ENCODE results near the gene DTD1. TPM values are rescaled to one million over a fixed set of nuclear protein-coding genes. Genes with fewer than 3 reads are reported as not detected.

DTD1 gene
- total RNA-seq, 6 donors from 2014 or later, result 19.9 to 31.2 (median 24.8) TPM

DNA sequence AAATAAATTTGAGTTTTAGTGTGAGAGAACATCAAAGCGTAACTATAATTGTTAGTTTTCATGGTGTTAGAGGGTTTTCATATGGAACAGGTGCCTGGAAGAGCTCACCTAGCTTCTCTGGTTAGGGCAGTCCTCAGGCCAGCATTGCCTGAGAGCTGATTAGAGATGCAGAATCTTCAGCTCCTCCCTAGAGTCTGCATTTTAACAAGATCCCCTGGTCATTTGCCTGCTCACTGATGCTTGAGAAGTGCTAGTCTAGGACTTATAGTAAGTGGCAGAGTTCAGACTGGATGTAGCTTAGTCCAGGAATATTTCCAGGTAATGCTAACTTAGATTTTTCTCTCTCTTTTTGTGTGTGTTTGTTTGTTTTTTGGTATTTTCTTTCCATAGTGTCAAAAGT lies 42.3 kb upstream of the DTD1 start:
- H3K36me3 ChIP-seq, result peaks cover 4 to 99% (median 74%) of the 10 kb centered on the region in 4 donors
- H3K4me1 ChIP-seq, result no peaks in the 10 kb centered on the region
- WGBS, 2 donors, result 89 to 96% methylated on average over 1 of the region's 1 CpG
- no peak overlapping the region for H3K4me3 ChIP-seq
- no peaks in the 10 kb centered on the region for H3K27me3 ChIP-seq
- no peak overlapping the region for H3K27ac ChIP-seq
- ATAC-seq (ENCODE audit: low FRiP score in 2 of 2), result no peak
- DNase-seq, result no peak
- H3K9me3 ChIP-seq, result no peaks in the 10 kb centered on the region
- TF ChIP-seq CTCF (IDR thresholded peaks at IDR 0.05), result no peak
- TF ChIP-seq POLR2A (IDR thresholded peaks at IDR 0.05), result no peak

DNA sequence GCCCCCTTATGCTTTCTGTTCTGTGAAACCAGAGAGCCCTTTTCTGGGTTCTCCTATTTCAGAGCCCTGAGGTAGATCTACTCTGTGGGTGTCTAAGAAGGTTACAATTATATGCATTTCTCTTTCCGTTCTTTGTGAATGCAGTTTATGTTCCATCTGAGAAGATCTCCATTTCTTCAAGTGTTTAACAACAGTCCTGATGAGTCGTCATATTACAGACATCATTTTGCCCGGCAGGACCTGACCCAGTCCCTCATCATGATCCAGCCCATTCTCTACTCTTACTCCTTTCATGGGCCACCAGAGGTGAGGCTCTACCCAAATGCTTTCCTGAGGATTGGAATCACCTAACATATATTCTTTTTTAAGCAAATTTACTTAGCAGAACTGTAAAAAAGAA lies 39.4 kb upstream of the DTD1 start:
- TF ChIP-seq POLR2AphosphoS5 (IDR thresholded peaks at IDR 0.05), result no peak
- no peak for TF ChIP-seq EP300 (IDR thresholded peaks at IDR 0.05)
- no peak for TF ChIP-seq CTCF (IDR thresholded peaks at IDR 0.05)
- TF ChIP-seq POLR2A (IDR thresholded peaks at IDR 0.05), result no peak
- DNase-seq (no peak), ATAC-seq (ENCODE audit: low FRiP score in 2 of 2) (no peak)
- Histone ChIP-seq H3K9me3 (no peaks in the 10 kb centered on the region), H3K27ac (no peak overlapping the region), H3K27me3 (no peaks in the 10 kb centered on the region), H3K4me3 (no peak overlapping the region), H3K36me3 (peaks cover 10 to 100% (median 73%) of the 10 kb centered on the region in 4 donors), H3K4me1 (no peaks in the 10 kb centered on the region)
- WGBS, 2 donors, result 97 to 98% methylated on average over 3 of the region's 3 CpGs

DNA sequence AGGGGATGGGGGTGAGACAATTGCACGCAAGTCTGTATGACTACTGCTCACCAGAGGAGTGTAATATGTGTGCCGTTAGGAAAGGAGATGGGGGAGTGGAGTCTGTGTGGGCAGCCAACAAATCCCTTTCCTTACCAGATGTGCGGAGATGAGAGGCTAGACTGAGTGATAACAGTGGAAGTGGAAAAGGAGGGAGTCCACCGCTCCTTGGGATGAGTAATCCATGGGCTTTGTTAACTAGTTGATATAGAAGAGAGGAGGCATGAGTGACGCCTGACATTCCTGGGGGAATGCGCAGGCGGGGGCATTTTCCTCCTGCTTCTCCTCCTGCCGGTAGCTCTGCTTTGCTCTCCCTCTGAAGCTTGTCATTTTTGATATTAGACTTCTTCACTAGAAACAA lies 34.1 kb upstream of the DTD1 start:
- ATAC-seq (ENCODE audit: low FRiP score in 2 of 2), result no peak
- H3K27ac ChIP-seq, result no peak overlapping the region
- 98% methylated on average over 8 of the region's 8 CpGs for WGBS, 2 donors
- no peak overlapping the region for H3K4me3 ChIP-seq
- TF ChIP-seq POLR2A (IDR thresholded peaks at IDR 0.05) (no peak), EP300 (IDR thresholded peaks at IDR 0.05) (no peak), POLR2AphosphoS5 (IDR thresholded peaks at IDR 0.05) (no peak), CTCF (IDR thresholded peaks at IDR 0.05) (no peak)
- peaks cover 21 to 97% (median 63%) of the 10 kb centered on the region in 4 donors for H3K36me3 ChIP-seq
- H3K4me1 ChIP-seq, result no peaks in the 10 kb centered on the region
- H3K27me3 ChIP-seq, result no peaks in the 10 kb centered on the region
- DNase-seq, result no peak
- H3K9me3 ChIP-seq, result no peaks in the 10 kb centered on the region

DNA sequence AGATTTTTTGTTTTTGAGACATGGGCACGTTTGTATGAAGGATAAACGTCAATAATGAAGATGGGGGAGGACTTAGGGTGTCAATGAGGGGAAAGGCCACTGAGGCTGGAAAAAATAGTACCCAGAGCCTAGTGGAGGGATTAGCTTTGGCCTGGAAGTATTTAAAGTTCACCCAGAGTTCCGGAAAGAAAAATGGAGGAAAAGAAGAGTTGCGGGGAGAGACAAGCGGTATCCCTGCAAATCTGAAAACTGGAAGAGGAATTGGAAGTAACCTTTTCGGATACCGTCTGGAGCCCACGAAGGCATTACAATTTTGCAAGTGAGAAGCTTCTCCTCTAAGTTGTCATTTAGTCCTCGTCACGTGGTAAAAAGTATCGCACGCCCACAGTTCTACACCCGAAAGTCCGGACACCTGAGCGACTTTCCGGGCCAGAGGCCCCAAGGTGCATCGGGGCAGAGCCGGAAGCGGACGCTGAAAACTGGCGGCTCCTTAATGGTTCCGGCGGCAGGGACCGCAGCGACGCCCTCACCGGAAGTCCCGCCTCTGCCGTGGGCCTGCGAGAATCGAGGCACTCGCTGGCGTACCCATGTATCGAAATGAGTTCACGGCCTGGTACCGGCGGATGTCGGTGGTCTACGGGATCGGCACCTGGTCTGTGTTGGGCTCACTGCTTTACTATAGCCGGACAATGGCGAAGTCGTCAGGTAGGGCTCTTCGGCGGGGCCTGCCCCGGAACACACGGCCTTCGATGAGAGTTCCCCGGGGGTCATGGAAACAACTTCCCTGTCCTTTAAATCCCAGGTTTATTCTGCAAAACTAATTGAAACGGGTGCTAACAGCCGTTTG lies 20.7 kb upstream of the DTD1 start, which contains the start of gene SMIM26:
Gene SMIM26, plus strand, starts transcription at position 541 of the 847 bp plus-strand sequence. Its CDS starts 47 bp downstream, at position 588.
- Histone ChIP-seq H3K4me1 (peaks cover 6 to 17% (median 14%) of the 10 kb centered on the region in 4 donors), H3K27me3 (no peaks in the 10 kb centered on the region), H3K9me3 (no peaks in the 10 kb centered on the region), H3K27ac (peak within 1 kb of the TSS; percentile 85 to 93 (median 89)), H3K4me3 (peak within 1 kb of the TSS; percentile 59 to 87 (median 72)), H3K36me3 (peaks cover 0 to 36% (median 15%) of the 10 kb centered on the region in 4 donors)
- WGBS, 2 donors, result 0 to 1% methylated on average over 27 to 42 of the region's 51 CpGs
- ATAC-seq (ENCODE audit: low FRiP score in 2 of 2), result peak; percentile 98 to 99
- DNase-seq, result peak; percentile 94 to 97
- TF ChIP-seq CTCF (IDR thresholded peaks at IDR 0.05), result no peak
- peak in 2 of 4 donors; percentile 37 to 74 for TF ChIP-seq POLR2A (IDR thresholded peaks at IDR 0.05)
- no peak for TF ChIP-seq EP300 (IDR thresholded peaks at IDR 0.05)
- peak; percentile 82 to 92 for TF ChIP-seq POLR2AphosphoS5 (IDR thresholded peaks at IDR 0.05)

Data from upper lobe of left lung (tissue), 6 donors.